Astrocyte (in vitro differentiated cells and primary cell): ENCODE data around the gene TMEM184A. TPM values are rescaled to one million over a fixed set of nuclear protein-coding genes. Genes with fewer than 3 reads are reported as not detected.

Experiments
- DNase-seq: peaks from one replicate; pipeline ENCODE4 v3.0.0-alpha.2; 2010; ENCODE audit warnings: low read depth
- FAIRE-seq: peaks from 2 replicates; lab custom pipeline; 2011; peaks lifted over from hg19 to GRCh38; lab: Jason Lieb, UNC
- H2AFZ ChIP-seq: 2 replicates; pipeline ENCODE4 v1.6.0; 2012; ENCODE audit warnings: low read depth, low read length, inconsistent platforms
- H3K27ac ChIP-seq: 2 replicates; pipeline ENCODE4 v1.5.1; 2011; ENCODE audit warnings: low read depth, low read length, inconsistent platforms
- H3K27me3 ChIP-seq: 2 replicates; pipeline ENCODE4 v1.6.0; 2011; ENCODE audit warnings: low read length, inconsistent platforms; ENCODE audit not compliant: insufficient read depth
- H3K36me3 ChIP-seq: 2 replicates; pipeline ENCODE4 v1.5.1; 2011; ENCODE audit warnings: low read length, inconsistent platforms; ENCODE audit not compliant: insufficient read depth
- H3K4me1 ChIP-seq: 2 replicates; pipeline ENCODE4 v1.5.1; 2011; ENCODE audit warnings: low read length, inconsistent platforms; ENCODE audit not compliant: insufficient read depth
- H3K4me2 ChIP-seq: 2 replicates; pipeline ENCODE4 v1.6.0; 2012; ENCODE audit warnings: low read length, inconsistent platforms
- H3K4me3 ChIP-seq: 2 replicates; pipeline ENCODE4 v1.5.1; 2011; ENCODE audit warnings: low read depth, mild to moderate bottlenecking, low read length, inconsistent platforms; ENCODE audit not compliant: insufficient read depth
- H3K79me2 ChIP-seq: 2 replicates; pipeline ENCODE4 v1.6.0; 2012; ENCODE audit warnings: mild to moderate bottlenecking, low read length, inconsistent platforms; ENCODE audit not compliant: insufficient read depth
- H3K9ac ChIP-seq: 2 replicates; pipeline ENCODE4 v1.6.0; 2012; ENCODE audit warnings: mild to moderate bottlenecking, low read length, inconsistent platforms
- H3K9me3 ChIP-seq: 2 replicates; pipeline ENCODE4 v1.5.1; 2012; ENCODE audit warnings: low read depth, mild to moderate bottlenecking, low read length, inconsistent platforms; ENCODE audit not compliant: insufficient read depth
- H4K20me1 ChIP-seq: 2 replicates; pipeline ENCODE4 v1.6.0; 2012; ENCODE audit warnings: low read length, inconsistent platforms; ENCODE audit not compliant: insufficient read depth
- H3K27ac Mint-ChIP-seq: one replicate; pipeline ENCODE4 v1.8.0; 2021; ENCODE audit warnings: mild to moderate bottlenecking, mixed read lengths; ENCODE audit not compliant: unreplicated experiment
- H3K27me3 Mint-ChIP-seq: one replicate; pipeline ENCODE4 v1.8.0; 2021; ENCODE audit warnings: low read depth, mixed read lengths; ENCODE audit not compliant: unreplicated experiment
- H3K36me3 Mint-ChIP-seq: one replicate; pipeline ENCODE4 v1.8.0; 2021; ENCODE audit warnings: low read depth, mixed read lengths; ENCODE audit not compliant: unreplicated experiment
- H3K4me1 Mint-ChIP-seq: one replicate; pipeline ENCODE4 v1.8.0; 2021; ENCODE audit warnings: low read depth, mixed read lengths; ENCODE audit not compliant: unreplicated experiment
- H3K4me3 Mint-ChIP-seq: one replicate; pipeline ENCODE4 v1.8.0; 2021; ENCODE audit warnings: mild to moderate bottlenecking, moderate library complexity, mixed read lengths; ENCODE audit not compliant: unreplicated experiment
- H3K9me3 Mint-ChIP-seq: one replicate; pipeline ENCODE4 v1.8.0; 2021; ENCODE audit warnings: mild to moderate bottlenecking, mixed read lengths; ENCODE audit not compliant: unreplicated experiment
- CTCF ChIP-seq: IDR thresholded peaks from 2 replicates; pipeline ENCODE4 v1.5.1; 2011; ENCODE audit warnings: low read depth, mild to moderate bottlenecking, inconsistent platforms, low read length, moderate library complexity; ENCODE audit not compliant: insufficient read depth
- EZH2 ChIP-seq: IDR thresholded peaks from 2 replicates; pipeline ENCODE4 v1.6.1; 2012; ENCODE audit warnings: mild to moderate bottlenecking, low read length, inconsistent platforms; ENCODE audit not compliant: insufficient read depth
- total RNA-seq: library from RNA; stranded (reverse); gene quantifications from 2 replicates; pipeline ENCODE4 v1.2.1, GENCODE V29; 2021

TMEM184A gene
- total RNA-seq, 1 donor from 2014 or later: 2.1 TPM

GRCh38 chr7:1534330-1535099 is 21.5 kb downstream of the TMEM184A start:
- peaks cover 68% of the 10 kb centered on the region for H3K79me2 ChIP-seq
- TF ChIP-seq EZH2 (no peak), CTCF (no peak)
- H3K36me3 ChIP-seq: no peaks in the 10 kb centered on the region
- H3K36me3 Mint-ChIP-seq: peaks cover 4% of the 10 kb centered on the region
- no peaks in the 10 kb centered on the region for H3K9me3 Mint-ChIP-seq
- no peak overlapping the region for H3K4me3 ChIP-seq
- H3K4me3 Mint-ChIP-seq: no peak overlapping the region
- peak overlapping the region; percentile 88 for H3K9ac ChIP-seq
- peaks cover 72% of the 10 kb centered on the region for H3K4me1 ChIP-seq
- no peak for DNase-seq
- no peaks in the 10 kb centered on the region for H3K27me3 Mint-ChIP-seq
- peak overlapping the region; percentile 97 for H3K27ac ChIP-seq
- H3K4me1 Mint-ChIP-seq: peaks cover 33% of the 10 kb centered on the region
- peak overlapping the region; percentile 53 for H3K27ac Mint-ChIP-seq
- FAIRE-seq: no peak
- H2AFZ ChIP-seq: no peak overlapping the region
- H3K9me3 ChIP-seq: no peaks in the 10 kb centered on the region
- peaks cover 23% of the 10 kb centered on the region for H4K20me1 ChIP-seq
- H3K4me2 ChIP-seq: peak overlapping the region; percentile 83
- H3K27me3 ChIP-seq: no peaks in the 10 kb centered on the region

- H3K27ac ChIP-seq: peak overlapping the region; percentile 97
- H3K36me3 Mint-ChIP-seq: peaks cover 4% of the 10 kb centered on the region
- H3K9me3 Mint-ChIP-seq: no peaks in the 10 kb centered on the region
- H3K27me3 Mint-ChIP-seq: no peaks in the 10 kb centered on the region
- H4K20me1 ChIP-seq: peaks cover 21% of the 10 kb centered on the region
- peak overlapping the region; percentile 96 for H3K27ac Mint-ChIP-seq
- H3K27me3 ChIP-seq: no peaks in the 10 kb centered on the region
- H3K36me3 ChIP-seq: no peaks in the 10 kb centered on the region
- FAIRE-seq (peak; percentile 77), DNase-seq (peak; percentile 89)
- no peak overlapping the region for H2AFZ ChIP-seq
- peaks cover 66% of the 10 kb centered on the region for H3K4me1 ChIP-seq
- H3K9ac ChIP-seq: peak overlapping the region; percentile 88
- TF ChIP-seq CTCF (no peak), EZH2 (no peak)
- H3K4me2 ChIP-seq: peak overlapping the region; percentile 83
- H3K4me1 Mint-ChIP-seq: peaks cover 31% of the 10 kb centered on the region
- peak overlapping the region; percentile 80 for H3K4me3 ChIP-seq
- peaks cover 61% of the 10 kb centered on the region for H3K79me2 ChIP-seq
- no peaks in the 10 kb centered on the region for H3K9me3 ChIP-seq
- H3K4me3 Mint-ChIP-seq: peak overlapping the region; percentile 90
These were observed 22.3 kb downstream of the TMEM184A start for GRCh38 chr7:1533547-1534329.
